B cell (primary cell): ENCODE measurements around the gene CAMK1D. TPM values are rescaled to one million over a fixed set of nuclear protein-coding genes. Genes with fewer than 3 reads are reported as not detected.
A peak's percentile ranks its signal among the peaks of the same experiment; 100 is the strongest.

Experiments used
- ATAC-seq: fragments of 200-7000 bp; cut with Tn5 transposase; one replicate; pipeline ENCODE4 v1.10.0; 2021; ENCODE audit warnings: low read depth, mild to moderate bottlenecking, moderate number of reproducible peaks, moderate library complexity
- CTCF ChIA-PET: fragments of 350-600 bp; sonication (Branson Sonifier 250); formaldehyde crosslinking; loops from one replicate; lab custom pipeline; 2021; ENCODE audit warnings: antibody characterized with exemption, inconsistent platforms; lab: Charles Lee
- POLR2A ChIA-PET: fragments of 350-600 bp; sonication (Branson Sonifier 250); formaldehyde crosslinking; loops from one replicate; lab custom pipeline; 2021; ENCODE audit warnings: antibody characterized with exemption; lab: Charles Lee
- DNase-seq: peaks from one replicate; pipeline ENCODE4 v3.0.0; 2013
- H2AFZ ChIP-seq: 2 replicates; pipeline ENCODE4 v1.6.1; 2012; ENCODE audit warnings: mild to moderate bottlenecking, low read depth, low read length; ENCODE audit not compliant: insufficient read depth, poor library complexity, severe bottlenecking
- H3K27ac ChIP-seq, 2 donors: 1 replicate in 1 of 2; 2 replicates in 1 of 2; pipeline ENCODE4 v1.5.1; 2012 to 2013; ENCODE audit warnings: low read length in 2 of 2, mild to moderate bottlenecking in 2 of 2, moderate library complexity in 1 of 2
- H3K27me3 ChIP-seq, 4 experiments: fragments of 200-600 bp in 1 of 4; sonication (generic) in 1 of 4; replicated peaks in 1 of 4; 1 replicate in 2 of 4; 2 replicates in 2 of 4; pipeline versions ENCODE4 v1.6.1 to v1.7.0; 2013 to 2016; ENCODE audit warnings: low read length in 3 of 4, mild to moderate bottlenecking in 2 of 4, mixed read lengths in 1 of 4, moderate library complexity in 1 of 4; ENCODE audit not compliant: insufficient read depth in 4 of 4, control insufficient read depth in 3 of 4; ENCODE audit errors: control extremely low read depth in 1 of 4
- H3K36me3 ChIP-seq, 2 experiments: replicated peaks in 1 of 2; 1 replicate in 1 of 2; 2 replicates in 1 of 2; pipeline versions ENCODE4 v1.6.1 to v1.7.1; 2013; ENCODE audit warnings: low read length in 1 of 2; ENCODE audit not compliant: insufficient read depth in 2 of 2, control insufficient read depth in 1 of 2; ENCODE audit errors: control extremely low read depth in 1 of 2, extremely low read depth in 1 of 2
- H3K4me1 ChIP-seq, 2 donors: fragments of 200-600 bp in 1 of 2; sonication (generic) in 1 of 2; 1 replicate in 1 of 2; 2 replicates in 1 of 2; pipeline versions ENCODE4 v1.5.1 to v1.6.1; 2013 to 2017; ENCODE audit warnings: low read length in 2 of 2; ENCODE audit not compliant: control insufficient read depth in 2 of 2, insufficient read depth in 2 of 2
- H3K4me2 ChIP-seq: replicated peaks from 2 replicates; pipeline ENCODE3; 2012; ENCODE audit warnings: mild to moderate bottlenecking, low read depth, low read length; ENCODE audit not compliant: poor library complexity, severe bottlenecking
- H3K4me3 ChIP-seq, 5 experiments: fragments of 200-600 bp in 1 of 5; sonication (generic) in 1 of 5; 1 replicate in 3 of 5; 2 replicates in 2 of 5; pipeline versions ENCODE4 v1.5.1 to v1.7.0; 2011 to 2016; ENCODE audit warnings: low read length in 4 of 5, mild to moderate bottlenecking in 4 of 5, low read depth in 2 of 5, control low read depth in 1 of 5, moderate library complexity in 1 of 5; ENCODE audit not compliant: insufficient read depth in 1 of 5; ENCODE audit errors: control extremely low read depth in 1 of 5, extremely low read depth in 1 of 5
- H3K79me2 ChIP-seq: fragments of 200-600 bp; sonication (generic); one replicate; pipeline ENCODE4 v1.6.0; 2016; ENCODE audit warnings: low read length; ENCODE audit not compliant: control insufficient read depth, insufficient read depth
- H3K9ac ChIP-seq: fragments of 200-600 bp; sonication (generic); 2 replicates; pipeline ENCODE4 v1.6.1; 2017; ENCODE audit warnings: mild to moderate bottlenecking, low read length, moderate library complexity
- H3K9me3 ChIP-seq, 3 donors: one replicate each; pipeline versions ENCODE4 v1.6.1 to v1.7.1; 2013; ENCODE audit warnings: low read length in 2 of 3; ENCODE audit not compliant: control insufficient read depth in 2 of 3, insufficient read depth in 1 of 3; ENCODE audit errors: control extremely low read depth in 1 of 3
- H4K20me1 ChIP-seq: 2 replicates; pipeline ENCODE4 v1.6.0; 2012; ENCODE audit warnings: mild to moderate bottlenecking, low read length; ENCODE audit not compliant: insufficient read depth, control insufficient read depth, poor library complexity, severe bottlenecking
- H3K27ac Mint-ChIP-seq: one replicate; pipeline ENCODE4 v1.8.0; 2021; ENCODE audit warnings: mixed read lengths
- H3K27me3 Mint-ChIP-seq: one replicate; pipeline ENCODE4 v1.8.0; 2021; ENCODE audit warnings: mixed read lengths
- H3K4me1 Mint-ChIP-seq: one replicate; pipeline ENCODE4 v1.8.0; 2021; ENCODE audit warnings: mixed read lengths
- H3K4me3 Mint-ChIP-seq: one replicate; pipeline ENCODE4 v1.8.0; 2021; ENCODE audit warnings: mixed read lengths
- H3K9me3 Mint-ChIP-seq: one replicate; pipeline ENCODE4 v1.8.0; 2022; ENCODE audit warnings: mixed read lengths; ENCODE audit not compliant: insufficient read depth
- CTCF ChIP-seq: fragments of 200-600 bp; IDR thresholded peaks from one replicate; pipeline ENCODE4 v1.8.0; 2022; ENCODE audit warnings: antibody characterized with exemption, mild to moderate bottlenecking
- EZH2 ChIP-seq: IDR thresholded peaks from 2 replicates; pipeline ENCODE4 v1.6.1; 2012; ENCODE audit warnings: borderline replicate concordance, low read depth, mild to moderate bottlenecking, moderate library complexity, low read length; ENCODE audit not compliant: insufficient read depth, poor library complexity, severe bottlenecking
- WGBS: methylation state at CpG from one replicate; pipeline ENCODE4 v1.1.5; 2013; ENCODE audit warnings: missing lambda C conversion rate; ENCODE audit not compliant: insufficient coverage; 5-methylcytosine and 5-hydroxymethylcytosine counted together
- intact Hi-C: fragments of 100-400 bp; cut with micrococcal nuclease; formaldehyde crosslinking; loops from one replicate; pipeline ENCODE4 v1.10.0; 2022
- polyA plus RNA-seq: library from polyadenylated mRNA; depleted of rRNA; stranded (reverse); fragments of >200 nt; gene quantifications from 2 replicates; pipeline ENCODE4 v1.2.3, GENCODE V29; 2012
- total RNA-seq, 2 donors: library from RNA; stranded (reverse); fragments of 120-200 nt in 1 of 2; gene quantifications; 1 replicate in 1 of 2; 2 replicates in 1 of 2; pipeline versions ENCODE4 v1.2.3 to v1.2.4, GENCODE V29; 2013 to 2022

Gene CAMK1D
- total and polyA plus RNA-seq, 2 donors (not counting 1 experiment from before 2014, with no cell fraction given) = 34.1 to 69.7 TPM

- H4K20me1 ChIP-seq = peaks cover 51% of the 10 kb centered on the region
- Mint-ChIP-seq H3K27me3 (no peaks in the 10 kb centered on the region), H3K4me1 (peaks cover 12% of the 10 kb centered on the region), H3K9me3 (no peaks in the 10 kb centered on the region), H3K4me3 (no peak overlapping the region), H3K27ac (peak overlapping the region; percentile 6)
- H3K4me3 ChIP-seq = no peak overlapping the region
- CTCF ChIA-PET = interaction anchor here (2.1 to 2.8 kb wide), 2 partner anchors 8 to 10 kb away, joined by 5 to 15 read pairs; no protein-coding TSS in a partner anchor
- peaks cover 5 to 10% of the 10 kb centered on the region in 2 experiments for H3K36me3 ChIP-seq
- POLR2A ChIA-PET = no interaction called here
- peaks cover 42% of the 10 kb centered on the region for H3K79me2 ChIP-seq
- H3K9ac ChIP-seq = no peak overlapping the region
- H3K27me3 ChIP-seq = no peaks in the 10 kb centered on the region
- DNase-seq (no peak), ATAC-seq (no peak)
- no peak overlapping the region for H3K27ac ChIP-seq
- H2AFZ ChIP-seq = no peak overlapping the region
- H3K4me2 ChIP-seq = no peak overlapping the region
- H3K4me1 ChIP-seq = no peaks in the 10 kb centered on the region
- intact Hi-C loops = no loop called here
- WGBS = 95% methylated on average over 6 of the region's 9 CpGs
- TF ChIP-seq EZH2 = no peak
- no peak for TF ChIP-seq CTCF
- no peaks in the 10 kb centered on the region for H3K9me3 ChIP-seq
Measured at GRCh38 chr10:12702215-12702770, 352.9 kb downstream of the CAMK1D start.

- ATAC-seq (no peak), DNase-seq (no peak)
- no peak overlapping the region for H3K4me2 ChIP-seq
- ChIA-PET POLR2A (no interaction called here), CTCF (interaction anchor here (2.1 to 2.8 kb wide), 2 partner anchors 7 to 9 kb away, joined by 5 to 15 read pairs; no protein-coding TSS in a partner anchor)
- H3K79me2 ChIP-seq = peaks cover 42% of the 10 kb centered on the region
- H3K27ac Mint-ChIP-seq = no peak overlapping the region
- no peak overlapping the region for H3K27ac ChIP-seq
- H3K4me1 ChIP-seq = no peaks in the 10 kb centered on the region
- TF ChIP-seq CTCF = no peak
- no peak for TF ChIP-seq EZH2
- H3K4me3 ChIP-seq = no peak overlapping the region
- H4K20me1 ChIP-seq = peaks cover 48% of the 10 kb centered on the region
- H3K27me3 ChIP-seq = no peaks in the 10 kb centered on the region
- H3K9me3 ChIP-seq = no peaks in the 10 kb centered on the region
- intact Hi-C loops = no loop called here
- no peak overlapping the region for H3K4me3 Mint-ChIP-seq
- H3K9ac ChIP-seq = no peak overlapping the region
- H3K36me3 ChIP-seq = peaks cover 5 to 10% of the 10 kb centered on the region in 2 experiments
- H3K9me3 Mint-ChIP-seq = no peaks in the 10 kb centered on the region
- no peak overlapping the region for H2AFZ ChIP-seq
- peaks cover 14% of the 10 kb centered on the region for H3K4me1 Mint-ChIP-seq
- 93% methylated on average over 5 of the region's 6 CpGs for WGBS
- H3K27me3 Mint-ChIP-seq = no peaks in the 10 kb centered on the region
Measured at GRCh38 chr10:12703126-12703525, 353.8 kb downstream of the CAMK1D start.
